Trophoblast cell (in vitro differentiated cells and primary cell): ENCODE results near the gene KRT32.

Experiments
- DNase-seq, 2 donors: peaks; one replicate each; pipeline ENCODE4 v3.0.0-alpha.2; 2016
- H2AFZ ChIP-seq: 2 replicates; pipeline ENCODE4 v1.6.1; 2013; ENCODE audit warnings: low read length, moderate library complexity, mild to moderate bottlenecking; ENCODE audit not compliant: insufficient read depth, poor library complexity
- H2AK5ac ChIP-seq: 2 replicates; pipeline ENCODE4 v1.6.1; 2013; ENCODE audit warnings: mild to moderate bottlenecking, low read length
- H2BK120ac ChIP-seq: 2 replicates; pipeline ENCODE4 v1.6.1; 2013; ENCODE audit warnings: low read length, mild to moderate bottlenecking, moderate library complexity; ENCODE audit not compliant: insufficient read depth, poor library complexity
- H2BK12ac ChIP-seq: 2 replicates; pipeline ENCODE4 v1.6.1; 2013; ENCODE audit warnings: mild to moderate bottlenecking, low read length, moderate library complexity
- H2BK5ac ChIP-seq: 2 replicates; pipeline ENCODE4 v1.6.1; 2013; ENCODE audit warnings: low read length, low read depth, moderate library complexity, mild to moderate bottlenecking; ENCODE audit not compliant: poor library complexity
- H3K14ac ChIP-seq: 2 replicates; pipeline ENCODE4 v1.6.1; 2013; ENCODE audit warnings: mild to moderate bottlenecking, low read length
- H3K18ac ChIP-seq: 2 replicates; pipeline ENCODE4 v1.6.1; 2013; ENCODE audit warnings: mild to moderate bottlenecking, low read length
- H3K23ac ChIP-seq: 2 replicates; pipeline ENCODE4 v1.6.1; 2013; ENCODE audit warnings: low read length
- H3K27ac ChIP-seq: 2 replicates; pipeline ENCODE4 v1.5.1; 2013; ENCODE audit warnings: low read depth, mild to moderate bottlenecking, inconsistent platforms, low read length, moderate library complexity
- H3K27me3 ChIP-seq: 2 replicates; pipeline ENCODE4 v1.6.1; 2013; ENCODE audit warnings: inconsistent platforms, mild to moderate bottlenecking, low read length, moderate library complexity; ENCODE audit not compliant: insufficient read depth
- H3K36me3 ChIP-seq, 2 experiments: 1 replicate in 1 of 2; 2 replicates in 1 of 2; pipeline ENCODE4 v1.6.1; 2013; ENCODE audit warnings: low read length in 2 of 2, mild to moderate bottlenecking in 2 of 2, moderate library complexity in 1 of 2; ENCODE audit not compliant: insufficient read depth in 2 of 2, control insufficient read depth in 1 of 2
- H3K4ac ChIP-seq: 2 replicates; pipeline ENCODE4 v1.6.1; 2013; ENCODE audit warnings: low read depth, mild to moderate bottlenecking, low read length, moderate library complexity
- H3K4me1 ChIP-seq, 2 experiments: 1 replicate in 1 of 2; 2 replicates in 1 of 2; pipeline ENCODE4 v1.6.1; 2013; ENCODE audit warnings: low read length in 2 of 2, mild to moderate bottlenecking in 2 of 2, moderate library complexity in 1 of 2; ENCODE audit not compliant: insufficient read depth in 2 of 2, control insufficient read depth in 1 of 2
- H3K4me2 ChIP-seq: 2 replicates; pipeline ENCODE4 v1.6.1; 2013; ENCODE audit warnings: inconsistent platforms, mild to moderate bottlenecking, low read length, moderate library complexity
- H3K4me3 ChIP-seq: 2 replicates; pipeline ENCODE4 v1.5.1; 2013; ENCODE audit warnings: mild to moderate bottlenecking, low read depth, low read length, inconsistent platforms
- H3K79me1 ChIP-seq: one replicate; pipeline ENCODE4 v1.6.1; 2013; ENCODE audit warnings: low read length
- H3K79me2 ChIP-seq: 2 replicates; pipeline ENCODE4 v1.6.1; 2013; ENCODE audit warnings: low read length, mild to moderate bottlenecking; ENCODE audit not compliant: control insufficient read depth, insufficient read depth, poor library complexity
- H3K9ac ChIP-seq: 2 replicates; pipeline ENCODE4 v1.6.1; 2013; ENCODE audit warnings: mild to moderate bottlenecking, low read length
- H3K9me3 ChIP-seq: 2 replicates; pipeline ENCODE4 v1.6.1; 2013; ENCODE audit warnings: low read depth, mild to moderate bottlenecking, control low read depth, inconsistent platforms, low read length; ENCODE audit not compliant: insufficient read depth
- H4K12ac ChIP-seq: 2 replicates; pipeline ENCODE4 v1.6.1; 2013; ENCODE audit warnings: low read depth, mild to moderate bottlenecking, low read length, moderate library complexity
- H4K8ac ChIP-seq: 2 replicates; pipeline ENCODE4 v1.6.1; 2013; ENCODE audit warnings: low read depth, mild to moderate bottlenecking, low read length, moderate library complexity
- H4K91ac ChIP-seq: one replicate; pipeline ENCODE4 v1.6.1; 2013; ENCODE audit warnings: low read depth, mild to moderate bottlenecking, low read length, moderate library complexity
- WGBS: extraction: QIAGEN DNeasy Blood & Tissue Kit; methylation state at CpG from one replicate; pipeline ENCODE4 v1.1.7; 2013; ENCODE audit warnings: missing lambda C conversion rate; ENCODE audit not compliant: insufficient read length, insufficient coverage; ENCODE audit errors: extremely low coverage; 5-methylcytosine and 5-hydroxymethylcytosine counted together

The KRT32 gene

GRCh38 chr17:41481036-41481435, 13.8 kb upstream of the KRT32 start, which contains the start of gene KRT35:
TSS of gene KRT35 (minus strand) at chr17:41481151. CDS start at chr17:41481097, 54 bp downstream.
- H2BK5ac ChIP-seq, result no peak within 1 kb of the TSS
- no peak within 1 kb of the TSS for H3K4me2 ChIP-seq
- DNase-seq, result no peak
- no peak within 1 kb of the TSS for H2AK5ac ChIP-seq
- no peaks in the 10 kb centered on the region for H3K79me1 ChIP-seq
- H4K8ac ChIP-seq, result no peak within 1 kb of the TSS
- WGBS, result no CpG with 5 or more reads among the region's 2 CpGs
- H3K4ac ChIP-seq, result no peak within 1 kb of the TSS
- H3K23ac ChIP-seq, result no peak within 1 kb of the TSS
- H2BK12ac ChIP-seq, result no peak within 1 kb of the TSS
- H3K14ac ChIP-seq, result no peak within 1 kb of the TSS
- H4K12ac ChIP-seq, result no peak within 1 kb of the TSS
- no peaks in the 10 kb centered on the region for H3K9me3 ChIP-seq
- H3K4me1 ChIP-seq, result no peaks in the 10 kb centered on the region
- H3K36me3 ChIP-seq, result no peaks in the 10 kb centered on the region
- H3K27ac ChIP-seq, result no peak within 1 kb of the TSS
- H2BK120ac ChIP-seq, result no peak within 1 kb of the TSS
- no peak within 1 kb of the TSS for H3K4me3 ChIP-seq
- H4K91ac ChIP-seq, result no peak within 1 kb of the TSS
- no peak within 1 kb of the TSS for H3K18ac ChIP-seq
- H2AFZ ChIP-seq, result no peak within 1 kb of the TSS
- H3K27me3 ChIP-seq, result no peaks in the 10 kb centered on the region
- H3K79me2 ChIP-seq, result no peaks in the 10 kb centered on the region
- H3K9ac ChIP-seq, result no peak within 1 kb of the TSS

GRCh38 chr17:41480581-41480980, 13.4 kb upstream of the KRT32 start:
- Histone ChIP-seq H3K14ac (no peak overlapping the region), H3K4ac (no peak overlapping the region), H3K27me3 (no peaks in the 10 kb centered on the region), H3K27ac (no peak overlapping the region), H3K9me3 (no peaks in the 10 kb centered on the region), H3K79me2 (no peaks in the 10 kb centered on the region), H2BK12ac (no peak overlapping the region), H3K4me3 (no peak overlapping the region), H2BK120ac (no peak overlapping the region), H4K12ac (no peak overlapping the region), H3K18ac (no peak overlapping the region), H4K8ac (no peak overlapping the region), H2AFZ (no peak overlapping the region), H3K9ac (no peak overlapping the region), H2AK5ac (no peak overlapping the region), H4K91ac (no peak overlapping the region), H3K79me1 (no peaks in the 10 kb centered on the region), H2BK5ac (no peak overlapping the region), H3K4me2 (no peak overlapping the region), H3K23ac (no peak overlapping the region), H3K4me1 (no peaks in the 10 kb centered on the region), H3K36me3 (no peaks in the 10 kb centered on the region)
- DNase-seq, result no peak
- WGBS, result no CpG with 5 or more reads among the region's 10 CpGs

- H3K79me2 ChIP-seq, result no peaks in the 10 kb centered on the region
- no peak overlapping the region for H2BK5ac ChIP-seq
- H2BK12ac ChIP-seq, result no peak overlapping the region
- H2AFZ ChIP-seq, result no peak overlapping the region
- no peak overlapping the region for H4K12ac ChIP-seq
- H3K14ac ChIP-seq, result no peak overlapping the region
- no peaks in the 10 kb centered on the region for H3K9me3 ChIP-seq
- H2AK5ac ChIP-seq, result no peak overlapping the region
- no peak overlapping the region for H3K4ac ChIP-seq
- no peak overlapping the region for H3K4me2 ChIP-seq
- no peak overlapping the region for H3K27ac ChIP-seq
- H3K18ac ChIP-seq, result no peak overlapping the region
- H3K9ac ChIP-seq, result no peak overlapping the region
- no CpG with 5 or more reads among the region's 2 CpGs for WGBS
- H3K4me3 ChIP-seq, result no peak overlapping the region
- DNase-seq, result no peak
- no peaks in the 10 kb centered on the region for H3K4me1 ChIP-seq
- no peaks in the 10 kb centered on the region for H3K79me1 ChIP-seq
- H2BK120ac ChIP-seq, result no peak overlapping the region
- no peaks in the 10 kb centered on the region for H3K36me3 ChIP-seq
- no peak overlapping the region for H4K91ac ChIP-seq
- H3K27me3 ChIP-seq, result no peaks in the 10 kb centered on the region
- H4K8ac ChIP-seq, result no peak overlapping the region
- no peak overlapping the region for H3K23ac ChIP-seq
These were observed 12.9 kb upstream of the KRT32 start for GRCh38 chr17:41480136-41480535.

GRCh38 chr17:41478237-41478636, 11.1 kb upstream of the KRT32 start:
- H2BK120ac ChIP-seq, result no peak overlapping the region
- no peak overlapping the region for H4K8ac ChIP-seq
- H3K18ac ChIP-seq, result no peak overlapping the region
- H3K9me3 ChIP-seq, result no peaks in the 10 kb centered on the region
- H3K4me2 ChIP-seq, result no peak overlapping the region
- no peaks in the 10 kb centered on the region for H3K36me3 ChIP-seq
- no peak overlapping the region for H2BK5ac ChIP-seq
- H3K4me1 ChIP-seq, result no peaks in the 10 kb centered on the region
- no peaks in the 10 kb centered on the region for H3K27me3 ChIP-seq
- H3K4ac ChIP-seq, result no peak overlapping the region
- H4K12ac ChIP-seq, result no peak overlapping the region
- no peak overlapping the region for H3K4me3 ChIP-seq
- H2AK5ac ChIP-seq, result no peak overlapping the region
- H3K27ac ChIP-seq, result no peak overlapping the region
- H2AFZ ChIP-seq, result no peak overlapping the region
- H3K14ac ChIP-seq, result no peak overlapping the region
- no peaks in the 10 kb centered on the region for H3K79me1 ChIP-seq
- no peak overlapping the region for H2BK12ac ChIP-seq
- H3K79me2 ChIP-seq, result no peaks in the 10 kb centered on the region
- DNase-seq, result no peak
- H4K91ac ChIP-seq, result no peak overlapping the region
- H3K23ac ChIP-seq, result no peak overlapping the region
- no CpG with 5 or more reads among the region's 8 CpGs for WGBS
- no peak overlapping the region for H3K9ac ChIP-seq
